MM.1S (cell line): ENCODE measurements around the gene ZBTB45.

ENCODE experiments used
- EZH2phosphoT487 ChIP-seq: fragments of 300-600 bp; sonication (generic); IDR thresholded peaks from 2 replicates; pipeline ENCODE4 v1.6.1; 2018; ENCODE audit warnings: antibody characterized with exemption, low read length
- TF ChIP-seq, protein P1 (sequence below): fragments of 300-600 bp; sonication (generic); IDR thresholded peaks from 2 replicates; pipeline ENCODE4 v1.5.1; 2016; ENCODE audit warnings: antibody characterized with exemption, low read length, mixed read lengths

DNA sequence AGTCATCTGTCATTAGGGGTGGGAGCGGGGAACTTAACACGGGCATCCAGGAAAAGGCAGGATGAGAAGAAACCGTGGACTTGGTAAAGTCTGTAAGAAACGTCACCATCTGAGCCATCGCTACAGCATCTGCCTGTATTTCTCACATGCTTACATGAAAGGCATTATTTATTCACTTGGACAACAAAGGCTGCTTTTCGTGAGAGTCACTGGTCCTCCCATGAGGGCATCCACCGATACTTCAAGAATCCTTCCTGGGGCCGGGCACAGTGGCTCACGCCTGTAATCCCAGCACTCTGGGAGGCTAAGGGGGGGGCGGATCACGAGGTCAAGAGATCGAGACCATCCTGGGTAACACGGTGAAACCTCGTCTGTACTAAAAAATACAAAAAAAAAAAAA, 27.3 kb downstream of the ZBTB45 start:
- TF ChIP-seq, protein P1, sequence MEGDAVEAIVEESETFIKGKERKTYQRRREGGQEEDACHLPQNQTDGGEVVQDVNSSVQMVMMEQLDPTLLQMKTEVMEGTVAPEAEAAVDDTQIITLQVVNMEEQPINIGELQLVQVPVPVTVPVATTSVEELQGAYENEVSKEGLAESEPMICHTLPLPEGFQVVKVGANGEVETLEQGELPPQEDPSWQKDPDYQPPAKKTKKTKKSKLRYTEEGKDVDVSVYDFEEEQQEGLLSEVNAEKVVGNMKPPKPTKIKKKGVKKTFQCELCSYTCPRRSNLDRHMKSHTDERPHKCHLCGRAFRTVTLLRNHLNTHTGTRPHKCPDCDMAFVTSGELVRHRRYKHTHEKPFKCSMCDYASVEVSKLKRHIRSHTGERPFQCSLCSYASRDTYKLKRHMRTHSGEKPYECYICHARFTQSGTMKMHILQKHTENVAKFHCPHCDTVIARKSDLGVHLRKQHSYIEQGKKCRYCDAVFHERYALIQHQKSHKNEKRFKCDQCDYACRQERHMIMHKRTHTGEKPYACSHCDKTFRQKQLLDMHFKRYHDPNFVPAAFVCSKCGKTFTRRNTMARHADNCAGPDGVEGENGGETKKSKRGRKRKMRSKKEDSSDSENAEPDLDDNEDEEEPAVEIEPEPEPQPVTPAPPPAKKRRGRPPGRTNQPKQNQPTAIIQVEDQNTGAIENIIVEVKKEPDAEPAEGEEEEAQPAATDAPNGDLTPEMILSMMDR = no peak
- no peak for TF ChIP-seq EZH2phosphoT487
